RWPE1 (cell line): ENCODE results near the gene CXADR.

ENCODE experiments used
- CTCF ChIA-PET: fragments of 350-600 bp; sonication (Branson Sonifier 250); formaldehyde crosslinking; extraction: SDS; loops from one replicate; lab custom pipeline; 2021; lab: Yijun Ruan, JAX
- POLR2A ChIA-PET: fragments of 400-600 bp; formaldehyde crosslinking; extraction: SDS; loops from one replicate; lab custom pipeline; 2020; ENCODE audit warnings: antibody characterized with exemption; ENCODE audit not compliant: low non-redundant PET; lab: Yijun Ruan, JAX
- DNase-seq: peaks from one replicate; pipeline ENCODE4 v3.0.0; 2012; ENCODE audit warnings: low spot score
- H3K27ac ChIP-seq: fragments of 450-650 bp; 2 replicates; pipeline ENCODE4 v1.5.1; 2017
- CTCF ChIP-seq: fragments of 450-650 bp; conservative IDR thresholded peaks from 2 replicates; pipeline ENCODE4 v1.5.1; 2017; ENCODE audit warnings: low read depth, mild to moderate bottlenecking

The CXADR gene

GRCh38 chr21:17572431-17572830 is 59.6 kb downstream of the CXADR start:
- CTCF ChIA-PET: no interaction called here
- POLR2A ChIA-PET: no interaction called here

GRCh38 chr21:17575076-17575475 is 62.2 kb downstream of the CXADR start:
- POLR2A ChIA-PET: no interaction called here
- TF ChIP-seq CTCF: no peak
- DNase-seq: no peak
- H3K27ac ChIP-seq: no peak overlapping the region
- CTCF ChIA-PET: no interaction called here

More at GRCh38 chr21:17572431-17572830, 59.6 kb downstream of the CXADR start:
- no peak overlapping the region for H3K27ac ChIP-seq
- DNase-seq: no peak
- no peak for TF ChIP-seq CTCF

- ChIA-PET POLR2A (no interaction called here), CTCF (no interaction called here)
- no peak for DNase-seq
- no peak for TF ChIP-seq CTCF
- no peak overlapping the region for H3K27ac ChIP-seq
Observed at GRCh38 chr21:17576080-17576835, 63.4 kb downstream of the CXADR start.

GRCh38 chr21:17577701-17578100 is 64.9 kb downstream of the CXADR start:
- DNase-seq: no peak
- no peak overlapping the region for H3K27ac ChIP-seq
- ChIA-PET POLR2A (no interaction called here), CTCF (no interaction called here)
- no peak for TF ChIP-seq CTCF

- no peak overlapping the region for H3K27ac ChIP-seq
- no peak for DNase-seq
- TF ChIP-seq CTCF: no peak
- POLR2A ChIA-PET: no interaction called here
- CTCF ChIA-PET: no interaction called here
Observed at GRCh38 chr21:17578162-17578561, 65.3 kb downstream of the CXADR start.

- DNase-seq: no peak
- no peak overlapping the region for H3K27ac ChIP-seq
- TF ChIP-seq CTCF: no peak
- CTCF ChIA-PET: interaction anchor here (0.7 kb wide), 1 partner anchor 192 kb away, joined by 4 read pairs; no protein-coding TSS in a partner anchor
- POLR2A ChIA-PET: no interaction called here
Observed at GRCh38 chr21:17578876-17579275, 66.0 kb downstream of the CXADR start.
